B cell (primary cell): Measurements from ENCODE around the gene GATAD1. TPM values are rescaled to one million over a fixed set of nuclear protein-coding genes. Genes with fewer than 3 reads are reported as not detected.

Experiments used
- ATAC-seq: fragments of 200-7000 bp; cut with Tn5 transposase; one replicate; pipeline ENCODE4 v1.10.0; 2021; ENCODE audit warnings: low read depth, mild to moderate bottlenecking, moderate number of reproducible peaks, moderate library complexity
- CTCF ChIA-PET: fragments of 350-600 bp; sonication (Branson Sonifier 250); formaldehyde crosslinking; loops from one replicate; lab custom pipeline; 2021; ENCODE audit warnings: antibody characterized with exemption, inconsistent platforms; lab: Charles Lee
- POLR2A ChIA-PET: fragments of 350-600 bp; sonication (Branson Sonifier 250); formaldehyde crosslinking; loops from one replicate; lab custom pipeline; 2021; ENCODE audit warnings: antibody characterized with exemption; lab: Charles Lee
- DNase-seq: peaks from one replicate; pipeline ENCODE4 v3.0.0; 2013
- H2AFZ ChIP-seq: 2 replicates; pipeline ENCODE4 v1.6.1; 2012; ENCODE audit warnings: mild to moderate bottlenecking, low read depth, low read length; ENCODE audit not compliant: insufficient read depth, poor library complexity, severe bottlenecking
- H3K27ac ChIP-seq, 2 donors: 1 replicate in 1 of 2; 2 replicates in 1 of 2; pipeline ENCODE4 v1.5.1; 2012 to 2013; ENCODE audit warnings: low read length in 2 of 2, mild to moderate bottlenecking in 2 of 2, moderate library complexity in 1 of 2
- H3K27me3 ChIP-seq, 4 experiments: fragments of 200-600 bp in 1 of 4; sonication (generic) in 1 of 4; replicated peaks in 1 of 4; 1 replicate in 2 of 4; 2 replicates in 2 of 4; pipeline versions ENCODE4 v1.6.1 to v1.7.0; 2013 to 2016; ENCODE audit warnings: low read length in 3 of 4, mild to moderate bottlenecking in 2 of 4, mixed read lengths in 1 of 4, moderate library complexity in 1 of 4; ENCODE audit not compliant: insufficient read depth in 4 of 4, control insufficient read depth in 3 of 4; ENCODE audit errors: control extremely low read depth in 1 of 4
- H3K36me3 ChIP-seq, 2 experiments: replicated peaks in 1 of 2; 1 replicate in 1 of 2; 2 replicates in 1 of 2; pipeline versions ENCODE4 v1.6.1 to v1.7.1; 2013; ENCODE audit warnings: low read length in 1 of 2; ENCODE audit not compliant: insufficient read depth in 2 of 2, control insufficient read depth in 1 of 2; ENCODE audit errors: control extremely low read depth in 1 of 2, extremely low read depth in 1 of 2
- H3K4me1 ChIP-seq, 2 donors: fragments of 200-600 bp in 1 of 2; sonication (generic) in 1 of 2; 1 replicate in 1 of 2; 2 replicates in 1 of 2; pipeline versions ENCODE4 v1.5.1 to v1.6.1; 2013 to 2017; ENCODE audit warnings: low read length in 2 of 2; ENCODE audit not compliant: control insufficient read depth in 2 of 2, insufficient read depth in 2 of 2
- H3K4me2 ChIP-seq: replicated peaks from 2 replicates; pipeline ENCODE3; 2012; ENCODE audit warnings: mild to moderate bottlenecking, low read depth, low read length; ENCODE audit not compliant: poor library complexity, severe bottlenecking
- H3K4me3 ChIP-seq, 5 experiments: fragments of 200-600 bp in 1 of 5; sonication (generic) in 1 of 5; 1 replicate in 3 of 5; 2 replicates in 2 of 5; pipeline versions ENCODE4 v1.5.1 to v1.7.0; 2011 to 2016; ENCODE audit warnings: low read length in 4 of 5, mild to moderate bottlenecking in 4 of 5, low read depth in 2 of 5, control low read depth in 1 of 5, moderate library complexity in 1 of 5; ENCODE audit not compliant: insufficient read depth in 1 of 5; ENCODE audit errors: control extremely low read depth in 1 of 5, extremely low read depth in 1 of 5
- H3K79me2 ChIP-seq: fragments of 200-600 bp; sonication (generic); one replicate; pipeline ENCODE4 v1.6.0; 2016; ENCODE audit warnings: low read length; ENCODE audit not compliant: control insufficient read depth, insufficient read depth
- H3K9ac ChIP-seq: fragments of 200-600 bp; sonication (generic); 2 replicates; pipeline ENCODE4 v1.6.1; 2017; ENCODE audit warnings: mild to moderate bottlenecking, low read length, moderate library complexity
- H3K9me3 ChIP-seq, 3 donors: one replicate each; pipeline versions ENCODE4 v1.6.1 to v1.7.1; 2013; ENCODE audit warnings: low read length in 2 of 3; ENCODE audit not compliant: control insufficient read depth in 2 of 3, insufficient read depth in 1 of 3; ENCODE audit errors: control extremely low read depth in 1 of 3
- H4K20me1 ChIP-seq: 2 replicates; pipeline ENCODE4 v1.6.0; 2012; ENCODE audit warnings: mild to moderate bottlenecking, low read length; ENCODE audit not compliant: insufficient read depth, control insufficient read depth, poor library complexity, severe bottlenecking
- H3K27ac Mint-ChIP-seq: one replicate; pipeline ENCODE4 v1.8.0; 2021; ENCODE audit warnings: mixed read lengths
- H3K27me3 Mint-ChIP-seq: one replicate; pipeline ENCODE4 v1.8.0; 2021; ENCODE audit warnings: mixed read lengths
- H3K4me1 Mint-ChIP-seq: one replicate; pipeline ENCODE4 v1.8.0; 2021; ENCODE audit warnings: mixed read lengths
- H3K4me3 Mint-ChIP-seq: one replicate; pipeline ENCODE4 v1.8.0; 2021; ENCODE audit warnings: mixed read lengths
- H3K9me3 Mint-ChIP-seq: one replicate; pipeline ENCODE4 v1.8.0; 2022; ENCODE audit warnings: mixed read lengths; ENCODE audit not compliant: insufficient read depth
- CTCF ChIP-seq: fragments of 200-600 bp; IDR thresholded peaks from one replicate; pipeline ENCODE4 v1.8.0; 2022; ENCODE audit warnings: antibody characterized with exemption, mild to moderate bottlenecking
- EZH2 ChIP-seq: IDR thresholded peaks from 2 replicates; pipeline ENCODE4 v1.6.1; 2012; ENCODE audit warnings: borderline replicate concordance, low read depth, mild to moderate bottlenecking, moderate library complexity, low read length; ENCODE audit not compliant: insufficient read depth, poor library complexity, severe bottlenecking
- WGBS: methylation state at CpG from one replicate; pipeline ENCODE4 v1.1.5; 2013; ENCODE audit warnings: missing lambda C conversion rate; ENCODE audit not compliant: insufficient coverage; 5-methylcytosine and 5-hydroxymethylcytosine counted together
- intact Hi-C: fragments of 100-400 bp; cut with micrococcal nuclease; formaldehyde crosslinking; loops from one replicate; pipeline ENCODE4 v1.10.0; 2022
- polyA plus RNA-seq: library from polyadenylated mRNA; depleted of rRNA; stranded (reverse); fragments of >200 nt; gene quantifications from 2 replicates; pipeline ENCODE4 v1.2.3, GENCODE V29; 2012
- total RNA-seq, 2 donors: library from RNA; stranded (reverse); fragments of 120-200 nt in 1 of 2; gene quantifications; 1 replicate in 1 of 2; 2 replicates in 1 of 2; pipeline versions ENCODE4 v1.2.3 to v1.2.4, GENCODE V29; 2013 to 2022

The GATAD1 gene
- total and polyA plus RNA-seq, 2 donors (not counting 1 experiment from before 2014, with no cell fraction given): 33.6 to 71.7 TPM

- no peaks in the 10 kb centered on the region for H3K36me3 ChIP-seq
These were observed 25.4 kb upstream of the GATAD1 start for GRCh38 chr7:92421676-92422435.

More at GRCh38 chr7:92421676-92422435, 25.4 kb upstream of the GATAD1 start:
- Mint-ChIP-seq H3K27ac (no peak overlapping the region), H3K27me3 (peaks cover 20% of the 10 kb centered on the region), H3K9me3 (no peaks in the 10 kb centered on the region), H3K4me3 (no peak overlapping the region), H3K4me1 (peaks cover 10% of the 10 kb centered on the region)
- DNase-seq (no peak), ATAC-seq (no peak)
- H3K4me1 ChIP-seq: peaks cover 4% of the 10 kb centered on the region in 2 donors
- 45% methylated on average over 3 of the region's 5 CpGs for WGBS
- ChIA-PET POLR2A (no interaction called here), CTCF (interaction anchor here (7.9 kb wide), 1 partner anchor 24 kb away, joined by 133 read pairs; the partner anchor contains the start of gene GATAD1)
- no peaks in the 10 kb centered on the region for H4K20me1 ChIP-seq
- H3K9me3 ChIP-seq: no peaks in the 10 kb centered on the region
- no peak overlapping the region for H3K9ac ChIP-seq
- no peak overlapping the region for H3K4me3 ChIP-seq
- no peak overlapping the region for H3K4me2 ChIP-seq
- H3K79me2 ChIP-seq: no peaks in the 10 kb centered on the region
- TF ChIP-seq EZH2 (no peak), CTCF (no peak)
- peaks cover 0 to 6% (median 0%) of the 10 kb centered on the region in 4 experiments for H3K27me3 ChIP-seq
- intact Hi-C loops: loop anchor here (5.0 kb wide), 1 partner anchor 40 kb away; no protein-coding TSS in a partner anchor
- H2AFZ ChIP-seq: peak overlapping the region; percentile 22
- H3K27ac ChIP-seq: no peak overlapping the region
